ENCODE measurements around the gene STARD13. TPM values are rescaled to one million over a fixed set of nuclear protein-coding genes. Genes with fewer than 3 reads are reported as not detected.
A peak's percentile ranks its signal among the peaks of the same experiment; 100 is the strongest.

The STARD13 gene
- total and polyA plus RNA-seq, 8 donors: 4.4 to 158 (median 44.0) TPM

- Histone ChIP-seq H3K27ac (peak overlapping the region in 3 of 5 donors; percentile 8 to 39 (median 17)), H3K4me3 (no peak overlapping the region), H3K27me3 (no peaks in the 10 kb centered on the region), H3K9me3 (no peaks in the 10 kb centered on the region), H3K36me3 (peaks cover 0 to 4% (median 0%) of the 10 kb centered on the region in 4 donors), H3K4me1 (peaks cover 6 to 92% (median 48%) of the 10 kb centered on the region in 4 donors)
- whole genome bisulfite sequencing, 5 donors: 74 to 90% (median 86%) methylated on average over 6 of the region's 6 CpGs
- TF ChIP-seq CTCF (IDR thresholded peaks at IDR 0.05): no peak
- intact Hi-C loops (cut with DNase I; ENCODE audit: low total_unique reads): no loop called here
- DNase-seq: no peak
Measured at GRCh38 chr13:33185853-33186252, 99.7 kb downstream of the STARD13 start.

GRCh38 chr13:33184530-33184929, 101.0 kb downstream of the STARD13 start:
- peaks cover 6 to 95% (median 48%) of the 10 kb centered on the region in 4 donors for H3K4me1 ChIP-seq

GRCh38 chr13:33184112-33184490, 101.5 kb downstream of the STARD13 start:
- intact Hi-C loops (cut with DNase I; ENCODE audit: low total_unique reads): no loop called here
- Histone ChIP-seq H3K4me3 (no peak overlapping the region), H3K4me1 (peaks cover 6 to 92% (median 48%) of the 10 kb centered on the region in 4 donors), H3K36me3 (peaks cover 0 to 4% (median 0%) of the 10 kb centered on the region in 4 donors), H3K27me3 (no peaks in the 10 kb centered on the region), H3K9me3 (no peaks in the 10 kb centered on the region), H3K27ac (peak overlapping the region in 2 of 5 donors; percentile 33 to 41)
- WGBS, 5 donors: 58 to 83% (median 81%) methylated on average over 2 of the region's 2 CpGs
- no peak for DNase-seq
- TF ChIP-seq EP300 (IDR thresholded peaks at IDR 0.05) (no peak), CTCF (IDR thresholded peaks at IDR 0.05) (no peak), POLR2AphosphoS5 (IDR thresholded peaks at IDR 0.05) (no peak), POLR2A (IDR thresholded peaks at IDR 0.05) (no peak)

More at GRCh38 chr13:33184530-33184929, 101.0 kb downstream of the STARD13 start:
- TF ChIP-seq POLR2A (IDR thresholded peaks at IDR 0.05): no peak
- TF ChIP-seq EP300 (IDR thresholded peaks at IDR 0.05): no peak
- TF ChIP-seq POLR2AphosphoS5 (IDR thresholded peaks at IDR 0.05): no peak
- TF ChIP-seq CTCF (IDR thresholded peaks at IDR 0.05): no peak
- H3K9me3 ChIP-seq: no peaks in the 10 kb centered on the region
- 66 to 87% (median 79%) methylated on average over 2 of the region's 2 CpGs for WGBS, 5 donors
- no peaks in the 10 kb centered on the region for H3K27me3 ChIP-seq
- H3K27ac ChIP-seq: no peak overlapping the region
- H3K4me3 ChIP-seq: no peak overlapping the region
- intact Hi-C loops (cut with DNase I; ENCODE audit: low total_unique reads): no loop called here
- H3K36me3 ChIP-seq: peaks cover 0 to 4% (median 0%) of the 10 kb centered on the region in 4 donors
- DNase-seq: no peak

- Histone ChIP-seq H3K36me3 (peaks cover 0 to 4% (median 0%) of the 10 kb centered on the region in 4 donors), H3K27me3 (no peaks in the 10 kb centered on the region), H3K4me1 (peaks cover 6 to 87% (median 46%) of the 10 kb centered on the region in 4 donors), H3K4me3 (no peak overlapping the region), H3K9me3 (no peaks in the 10 kb centered on the region), H3K27ac (peak overlapping the region in 2 of 5 donors; percentile 33 to 41)
- no peak for TF ChIP-seq POLR2A (IDR thresholded peaks at IDR 0.05)
- no peak for TF ChIP-seq CTCF (IDR thresholded peaks at IDR 0.05)
- TF ChIP-seq POLR2AphosphoS5 (IDR thresholded peaks at IDR 0.05): no peak
- TF ChIP-seq EP300 (IDR thresholded peaks at IDR 0.05): no peak
- DNase-seq: no peak
- intact Hi-C loops (cut with DNase I; ENCODE audit: low total_unique reads): no loop called here
- 75 to 87% (median 82%) methylated on average over 3 of the region's 3 CpGs for WGBS, 5 donors
Measured at GRCh38 chr13:33183431-33184111, 102.0 kb downstream of the STARD13 start.

Measured in stomach (tissue), 9 donors.